Natural killer cell (primary cell): ENCODE data around the gene WDR18. TPM values are rescaled to one million over a fixed set of nuclear protein-coding genes. Genes with fewer than 3 reads are reported as not detected.

ENCODE experiments used
- ATAC-seq, 3 donors: fragments of 150-1000 bp in 2 of 3; fragments of 200-7000 bp in 1 of 3; cut with Tn5 transposase; 1 replicate in 1 of 3; 2 replicates in 2 of 3; pipeline ENCODE4 v1.10.0; 2021; ENCODE audit warnings: mild to moderate bottlenecking in 2 of 3, moderate library complexity in 2 of 3
- DNase-seq, 2 donors: peaks; one replicate each; pipeline versions ENCODE4 v3.0.0 to v3.0.0-alpha.2; 2013 to 2021; ENCODE audit warnings: mixed read lengths in 1 of 2
- H3K27ac ChIP-seq: one replicate; pipeline ENCODE4 v1.5.1; 2013; ENCODE audit warnings: mild to moderate bottlenecking, low read length
- H3K27me3 ChIP-seq: one replicate; pipeline ENCODE4 v1.6.1; 2013; ENCODE audit warnings: low read length; ENCODE audit not compliant: control insufficient read depth, insufficient read depth
- H3K36me3 ChIP-seq: one replicate; pipeline ENCODE4 v1.6.1; 2013; ENCODE audit warnings: low read length; ENCODE audit not compliant: control insufficient read depth, insufficient read depth
- H3K4me1 ChIP-seq: one replicate; pipeline ENCODE4 v1.6.1; 2013; ENCODE audit warnings: low read length; ENCODE audit not compliant: control insufficient read depth, insufficient read depth
- H3K4me3 ChIP-seq: one replicate; pipeline ENCODE4 v1.5.1; 2013; ENCODE audit warnings: low read length
- H3K9me3 ChIP-seq: one replicate; pipeline ENCODE4 v1.6.1; 2013; ENCODE audit warnings: low read length; ENCODE audit not compliant: control insufficient read depth, insufficient read depth
- H3K27ac Mint-ChIP-seq, 2 donors: one replicate each; pipeline ENCODE4 v1.8.0; 2022; ENCODE audit warnings: mild to moderate bottlenecking in 2 of 2, mixed read lengths in 2 of 2, moderate library complexity in 1 of 2
- H3K27me3 Mint-ChIP-seq, 2 donors: one replicate each; pipeline ENCODE4 v1.8.0; 2022; ENCODE audit warnings: low read depth in 2 of 2, mixed read lengths in 2 of 2
- H3K36me3 Mint-ChIP-seq: one replicate; pipeline ENCODE4 v1.8.0; 2022; ENCODE audit warnings: mixed read lengths
- H3K4me1 Mint-ChIP-seq, 2 donors: one replicate each; pipeline ENCODE4 v1.8.0; 2022; ENCODE audit warnings: mixed read lengths in 2 of 2
- H3K4me3 Mint-ChIP-seq: one replicate; pipeline ENCODE4 v1.8.0; 2022; ENCODE audit warnings: mild to moderate bottlenecking, moderate library complexity, mixed read lengths
- H3K9me3 Mint-ChIP-seq, 2 donors: one replicate each; pipeline ENCODE4 v1.8.0; 2022; ENCODE audit warnings: mixed read lengths in 2 of 2
- WGBS: methylation state at CpG from one replicate; pipeline ENCODE4 v1.1.7; 2013; ENCODE audit warnings: missing lambda C conversion rate; ENCODE audit not compliant: insufficient coverage; 5-methylcytosine and 5-hydroxymethylcytosine counted together
- intact Hi-C: fragments of 100-400 bp; cut with micrococcal nuclease; formaldehyde crosslinking; loops from one replicate; pipeline ENCODE4 v1.14.2; 2022
- total RNA-seq, 4 donors: library from RNA; stranded (reverse); fragments of 120-200 nt in 1 of 4; gene quantifications; one replicate each; pipeline versions ENCODE4 v1.2.3 to v1.2.4, GENCODE V29; 2013 to 2022
- TF ChIP-seq, protein P1 (sequence below): fragments of 200-600 bp; IDR thresholded peaks from one replicate; pipeline ENCODE4 v1.8.0; 2022; ENCODE audit warnings: antibody characterized with exemption

WDR18 gene
- total RNA-seq, 3 donors from 2014 or later (not counting 1 experiment from before 2014, with no cell fraction given), result 17.5 to 25.4 (median 22.7) TPM

DNA sequence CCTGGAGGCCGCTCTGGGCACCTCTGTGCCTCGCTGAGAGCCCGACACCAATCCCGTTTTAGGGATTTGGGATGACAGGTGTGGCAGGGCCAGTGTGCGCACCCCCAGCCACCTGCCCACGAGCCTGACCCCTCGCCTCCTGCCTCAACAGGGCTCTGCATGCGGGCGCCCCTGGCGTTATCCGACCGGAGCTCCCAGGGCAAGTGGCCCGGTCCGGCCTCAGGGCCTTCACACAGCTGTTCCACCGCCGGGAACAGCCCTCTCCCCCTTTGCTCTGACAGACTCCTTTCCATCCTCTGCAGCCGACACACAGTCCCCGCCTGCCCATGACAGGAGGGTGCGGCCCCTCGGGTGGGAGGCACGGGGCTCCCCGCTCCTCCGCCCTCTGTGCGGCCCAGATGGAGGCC is 7.1 kb upstream of the WDR18 start:
- 93% methylated on average over 24 of the region's 24 CpGs for WGBS
- TF ChIP-seq, protein P1, sequence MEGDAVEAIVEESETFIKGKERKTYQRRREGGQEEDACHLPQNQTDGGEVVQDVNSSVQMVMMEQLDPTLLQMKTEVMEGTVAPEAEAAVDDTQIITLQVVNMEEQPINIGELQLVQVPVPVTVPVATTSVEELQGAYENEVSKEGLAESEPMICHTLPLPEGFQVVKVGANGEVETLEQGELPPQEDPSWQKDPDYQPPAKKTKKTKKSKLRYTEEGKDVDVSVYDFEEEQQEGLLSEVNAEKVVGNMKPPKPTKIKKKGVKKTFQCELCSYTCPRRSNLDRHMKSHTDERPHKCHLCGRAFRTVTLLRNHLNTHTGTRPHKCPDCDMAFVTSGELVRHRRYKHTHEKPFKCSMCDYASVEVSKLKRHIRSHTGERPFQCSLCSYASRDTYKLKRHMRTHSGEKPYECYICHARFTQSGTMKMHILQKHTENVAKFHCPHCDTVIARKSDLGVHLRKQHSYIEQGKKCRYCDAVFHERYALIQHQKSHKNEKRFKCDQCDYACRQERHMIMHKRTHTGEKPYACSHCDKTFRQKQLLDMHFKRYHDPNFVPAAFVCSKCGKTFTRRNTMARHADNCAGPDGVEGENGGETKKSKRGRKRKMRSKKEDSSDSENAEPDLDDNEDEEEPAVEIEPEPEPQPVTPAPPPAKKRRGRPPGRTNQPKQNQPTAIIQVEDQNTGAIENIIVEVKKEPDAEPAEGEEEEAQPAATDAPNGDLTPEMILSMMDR, result no peak
- Histone ChIP-seq H3K27ac (no peak overlapping the region), H3K27me3 (no peaks in the 10 kb centered on the region), H3K36me3 (peaks cover 3% of the 10 kb centered on the region), H3K9me3 (no peaks in the 10 kb centered on the region), H3K4me3 (no peak overlapping the region), H3K4me1 (no peaks in the 10 kb centered on the region)
- intact Hi-C loops, result no loop called here
- no peak overlapping the region for H3K4me3 Mint-ChIP-seq
- H3K36me3 Mint-ChIP-seq, result no peaks in the 10 kb centered on the region
- DNase-seq (no peak), ATAC-seq (no peak)
- H3K9me3 Mint-ChIP-seq, result no peaks in the 10 kb centered on the region
- H3K27me3 Mint-ChIP-seq, result no peaks in the 10 kb centered on the region
- no peaks in the 10 kb centered on the region for H3K4me1 Mint-ChIP-seq
- no peak overlapping the region for H3K27ac Mint-ChIP-seq

- Histone ChIP-seq H3K36me3 (no peaks in the 10 kb centered on the region), H3K9me3 (no peaks in the 10 kb centered on the region), H3K27me3 (no peaks in the 10 kb centered on the region), H3K4me3 (no peak overlapping the region), H3K4me1 (peaks cover 18% of the 10 kb centered on the region), H3K27ac (no peak overlapping the region)
- Mint-ChIP-seq H3K27ac (no peak overlapping the region), H3K27me3 (no peaks in the 10 kb centered on the region), H3K4me1 (peaks cover 3% of the 10 kb centered on the region in 2 donors), H3K9me3 (no peaks in the 10 kb centered on the region), H3K36me3 (no peaks in the 10 kb centered on the region), H3K4me3 (no peak overlapping the region)
- DNase-seq (no peak), ATAC-seq (no peak)
- TF ChIP-seq, protein P1, result no peak
- WGBS, result 82% methylated on average over 19 of the region's 19 CpGs
- intact Hi-C loops, result no loop called here
Measured at GRCh38 chr19:979318-979741, 4.8 kb upstream of the WDR18 start.

DNA sequence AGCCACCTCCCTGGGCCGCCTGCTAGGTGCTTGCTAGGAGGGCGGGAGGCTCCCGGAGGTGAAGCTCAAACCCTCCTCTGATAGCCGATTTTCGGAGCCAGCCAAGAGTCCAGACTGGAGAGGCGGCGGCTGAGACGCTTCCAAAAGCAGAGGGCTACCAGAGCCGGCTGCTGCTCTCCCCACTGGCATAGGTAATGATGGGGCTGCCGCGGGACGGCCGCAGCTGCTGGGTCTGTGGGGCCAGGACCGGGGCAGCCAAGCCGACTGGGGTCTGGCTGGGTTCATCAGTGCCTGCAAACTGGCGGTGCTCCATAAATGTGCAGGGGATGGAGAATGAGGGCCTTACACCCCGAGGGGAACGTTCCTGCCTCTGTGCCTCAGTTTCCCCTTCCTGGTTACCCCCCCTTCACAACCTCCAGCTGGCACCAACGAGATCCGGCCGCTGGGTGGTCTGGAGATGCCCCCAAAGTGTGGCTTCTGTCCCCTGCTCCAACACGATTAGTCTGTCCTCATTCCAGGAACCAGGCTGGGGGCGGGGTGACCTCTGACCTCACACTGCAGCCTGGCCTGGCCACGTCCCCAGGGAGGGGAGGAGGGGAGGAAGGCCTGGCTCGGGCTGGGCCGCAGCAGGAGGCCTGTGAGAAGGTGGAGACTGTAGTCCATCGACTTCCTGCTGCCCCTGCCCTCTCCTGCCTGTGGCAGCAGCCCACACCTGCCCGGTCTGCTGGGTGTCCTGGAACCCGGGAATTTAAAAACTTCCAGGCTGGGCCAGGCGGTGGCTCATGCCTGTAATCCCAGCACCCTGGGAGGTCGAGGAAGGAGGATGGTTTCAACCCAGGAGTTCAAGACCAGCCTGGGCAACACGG is 3.8 kb upstream of the WDR18 start:
- Histone ChIP-seq H3K36me3 (no peaks in the 10 kb centered on the region), H3K27ac (no peak overlapping the region), H3K4me1 (peaks cover 28% of the 10 kb centered on the region), H3K9me3 (no peaks in the 10 kb centered on the region), H3K27me3 (no peaks in the 10 kb centered on the region), H3K4me3 (no peak overlapping the region)
- Mint-ChIP-seq H3K36me3 (no peaks in the 10 kb centered on the region), H3K9me3 (no peaks in the 10 kb centered on the region), H3K4me1 (peaks cover 13% of the 10 kb centered on the region in 2 donors), H3K27ac (no peak overlapping the region), H3K4me3 (no peak overlapping the region), H3K27me3 (no peaks in the 10 kb centered on the region)
- ATAC-seq, result no peak
- no peak for DNase-seq
- TF ChIP-seq, protein P1, result no peak
- intact Hi-C loops, result loop anchor here (5.0 to 10.0 kb wide), 2 partner anchors 118 to 206 kb away; no protein-coding TSS in a partner anchor
- 78% methylated on average over 32 of the region's 32 CpGs for WGBS
